Measurements from ENCODE around the gene HS3ST5. TPM values are rescaled to one million over a fixed set of nuclear protein-coding genes. Genes with fewer than 3 reads are reported as not detected.

The HS3ST5 gene
- total and polyA plus RNA-seq, 8 donors = 0.08 to 0.26 (median 0.11) TPM; not detected in 4

- TF ChIP-seq CTCF (IDR thresholded peaks at IDR 0.05) = no peak
- Histone ChIP-seq H3K4me1 (no peaks in the 10 kb centered on the region), H3K27ac (no peak overlapping the region), H3K36me3 (no peaks in the 10 kb centered on the region), H3K9me3 (no peaks in the 10 kb centered on the region), H3K4me3 (no peak overlapping the region), H3K27me3 (no peaks in the 10 kb centered on the region)
- WGBS, 2 donors = 81 to 87% methylated on average over 3 of the region's 3 CpGs
- intact Hi-C loops (cut with DNase I) = no loop called here
- FAIRE-seq (no peak), DNase-seq (no peak), ATAC-seq (no peak)
Measured at GRCh38 chr6:114216789-114217467, 125.9 kb downstream of the HS3ST5 start.

- ATAC-seq = no peak
- 82 to 85% methylated on average over 4 of the region's 4 CpGs for WGBS, 2 donors
- Histone ChIP-seq H3K9me3 (no peaks in the 10 kb centered on the region), H3K36me3 (no peaks in the 10 kb centered on the region), H3K4me3 (no peak overlapping the region), H3K4me1 (no peaks in the 10 kb centered on the region), H3K27me3 (no peaks in the 10 kb centered on the region), H3K27ac (no peak overlapping the region)
- DNase-seq = no peak
- intact Hi-C loops (cut with DNase I) = no loop called here
- TF ChIP-seq CTCF (IDR thresholded peaks at IDR 0.05) = no peak
- no peak for FAIRE-seq
Measured at GRCh38 chr6:114210467-114210866, 132.4 kb downstream of the HS3ST5 start.

- Histone ChIP-seq H3K27me3 (no peaks in the 10 kb centered on the region), H3K4me3 (no peak overlapping the region), H3K27ac (no peak overlapping the region), H3K9me3 (no peaks in the 10 kb centered on the region), H3K36me3 (no peaks in the 10 kb centered on the region), H3K4me1 (peaks cover 0 to 4% (median 0%) of the 10 kb centered on the region in 3 donors)
- no peak for FAIRE-seq
- TF ChIP-seq CTCF (IDR thresholded peaks at IDR 0.05) = no peak
- ATAC-seq = no peak
- 79 to 84% methylated on average over 3 of the region's 3 CpGs for WGBS, 2 donors
- no peak for DNase-seq
- intact Hi-C loops (cut with DNase I) = no loop called here
Measured at GRCh38 chr6:114203460-114203859, 139.4 kb downstream of the HS3ST5 start.

- ATAC-seq = no peak
- no peak overlapping the region for H3K4me3 ChIP-seq
- FAIRE-seq = no peak
Measured at GRCh38 chr6:114202389-114202788, 140.4 kb downstream of the HS3ST5 start.

More at GRCh38 chr6:114202389-114202788, 140.4 kb downstream of the HS3ST5 start:
- Histone ChIP-seq H3K27me3 (no peaks in the 10 kb centered on the region), H3K4me1 (peaks cover 0 to 4% (median 0%) of the 10 kb centered on the region in 3 donors), H3K27ac (no peak overlapping the region), H3K9me3 (no peaks in the 10 kb centered on the region), H3K36me3 (no peaks in the 10 kb centered on the region)
- no peak for DNase-seq
- intact Hi-C loops (cut with DNase I) = no loop called here
- no peak for TF ChIP-seq CTCF (IDR thresholded peaks at IDR 0.05)
